Neural progenitor cell (in vitro differentiated cells): ENCODE results near the gene YARS1.

ENCODE experiments used
- CTCF ChIP-seq: fragments of 200-600 bp; sonication (generic); IDR thresholded peaks from 2 replicates; pipeline ENCODE4 v1.5.1; 2017; ENCODE audit warnings: antibody characterized with exemption, mild to moderate bottlenecking
- EZH2 ChIP-seq: fragments of 200-600 bp; sonication (generic); IDR thresholded peaks from 2 replicates; pipeline ENCODE4 v1.6.1; 2017; ENCODE audit warnings: antibody characterized with exemption, mild to moderate bottlenecking, moderate library complexity
- EZH2phosphoT487 ChIP-seq: fragments of 200-600 bp; sonication (generic); IDR thresholded peaks from 2 replicates; pipeline ENCODE4 v1.6.1; 2017; ENCODE audit warnings: antibody characterized with exemption

DNA sequence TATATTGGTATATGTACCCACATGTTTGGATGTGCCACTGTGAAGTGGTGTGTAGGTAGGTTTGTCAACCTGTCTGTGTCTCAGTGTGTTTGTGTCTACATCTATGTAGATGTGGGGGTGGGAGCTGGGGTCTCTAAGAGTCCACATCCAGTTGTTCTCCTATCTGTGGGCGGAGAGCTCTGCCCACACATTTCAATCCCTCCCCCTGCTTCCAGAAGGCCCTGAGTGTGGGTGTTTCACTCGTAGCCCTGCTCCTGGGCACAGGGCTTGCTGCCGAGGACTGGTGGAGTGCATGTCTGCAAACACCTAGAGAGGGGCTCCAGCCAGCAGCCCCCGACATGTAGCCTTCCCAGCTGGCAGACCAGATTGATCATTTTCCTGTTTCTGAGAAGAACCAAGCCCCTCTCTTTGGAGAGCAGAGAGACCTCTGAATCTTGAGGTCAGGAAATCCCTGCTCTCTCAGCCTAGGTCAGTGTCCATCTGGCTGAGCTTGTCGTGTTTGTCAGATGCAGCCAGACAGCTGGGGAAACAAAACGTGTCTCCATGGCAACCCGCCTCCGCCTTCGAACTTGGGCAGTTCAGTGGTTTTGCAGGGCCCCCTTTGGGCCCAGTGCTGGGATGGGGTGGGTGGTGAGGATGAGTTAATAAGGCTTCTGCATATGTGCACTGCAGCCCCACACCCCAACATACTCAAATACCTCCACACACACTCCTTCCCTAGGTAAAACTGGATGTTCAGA lies 83.4 kb downstream of the YARS1 start:
- TF ChIP-seq CTCF (no peak), EZH2 (no peak), EZH2phosphoT487 (no peak)
